Stimulated activated CD8-positive, alpha-beta memory T cell treated with anti-CD3 and anti-CD28 coated beads, Interleukin-7, amount 100 ng/mL, for 4 hours (primary cell): ENCODE data around the gene PRKD2.
"Not testable (repeated sequence)": the region's sequence is repeated elsewhere in the genome, so short reads cannot be mapped to it uniquely, and the experiment has no call there.

ENCODE experiments used
- DNase-seq, 2 donors: peaks; one replicate each; pipeline ENCODE4 v3.0.0-alpha.2; 2020; ENCODE audit warnings: low read depth in 2 of 2

The PRKD2 gene

GRCh38 chr19:46633130-46633529 lies 83.8 kb downstream of the PRKD2 start:
- no peak for DNase-seq

- no peak for DNase-seq
Observed at GRCh38 chr19:46631481-46631880, 85.4 kb downstream of the PRKD2 start.

GRCh38 chr19:46630586-46631205 lies 86.2 kb downstream of the PRKD2 start:
- DNase-seq, result no peak

GRCh38 chr19:46629546-46630025 lies 87.3 kb downstream of the PRKD2 start:
- DNase-seq, result no peak

- DNase-seq, result not testable (repeated sequence)
Observed at GRCh38 chr19:46628970-46629369, 87.9 kb downstream of the PRKD2 start.

- no peak for DNase-seq
Observed at GRCh38 chr19:46626446-46626845, 90.5 kb downstream of the PRKD2 start.

GRCh38 chr19:46625731-46626130 lies 91.2 kb downstream of the PRKD2 start:
- no peak for DNase-seq

GRCh38 chr19:46624958-46625661 lies 91.8 kb downstream of the PRKD2 start, which contains the start of gene PTGIR:
Gene PTGIR, minus strand, starts transcription at chr19:46625089. Its CDS starts 864 bp downstream, at chr19:46624225.
- no peak for DNase-seq
